Fibroblast of skin of left biceps (primary cell): ENCODE data around the gene TIGAR.
A peak's percentile ranks its signal among the peaks of the same experiment; 100 is the strongest.

Experiments
- DNase-seq, 2 experiments: peaks; one replicate each; pipeline ENCODE4 v3.0.0-alpha.2; 2013; ENCODE audit warnings: low read depth in 2 of 2

TIGAR gene

DNA sequence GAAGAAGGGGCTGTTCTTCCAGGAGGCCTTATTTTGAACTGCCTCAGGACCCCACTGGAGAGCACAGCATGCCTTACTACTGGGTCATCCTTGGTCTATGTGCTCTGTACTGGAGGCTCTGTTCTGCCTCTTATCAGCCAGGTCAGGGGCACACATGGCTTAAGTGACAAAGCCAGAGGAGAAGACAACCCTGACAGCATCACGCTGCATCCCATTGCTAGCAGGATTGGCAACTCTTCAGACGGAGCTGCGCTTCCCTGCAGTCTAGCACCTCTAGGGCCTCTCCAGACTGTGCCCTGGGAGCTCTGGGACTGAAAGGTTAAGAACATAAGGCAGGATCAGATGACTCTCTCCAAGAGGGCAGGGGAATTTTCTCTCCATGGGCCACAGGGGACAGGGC, 17.3 kb upstream of the TIGAR start:
- no peak for DNase-seq

DNA sequence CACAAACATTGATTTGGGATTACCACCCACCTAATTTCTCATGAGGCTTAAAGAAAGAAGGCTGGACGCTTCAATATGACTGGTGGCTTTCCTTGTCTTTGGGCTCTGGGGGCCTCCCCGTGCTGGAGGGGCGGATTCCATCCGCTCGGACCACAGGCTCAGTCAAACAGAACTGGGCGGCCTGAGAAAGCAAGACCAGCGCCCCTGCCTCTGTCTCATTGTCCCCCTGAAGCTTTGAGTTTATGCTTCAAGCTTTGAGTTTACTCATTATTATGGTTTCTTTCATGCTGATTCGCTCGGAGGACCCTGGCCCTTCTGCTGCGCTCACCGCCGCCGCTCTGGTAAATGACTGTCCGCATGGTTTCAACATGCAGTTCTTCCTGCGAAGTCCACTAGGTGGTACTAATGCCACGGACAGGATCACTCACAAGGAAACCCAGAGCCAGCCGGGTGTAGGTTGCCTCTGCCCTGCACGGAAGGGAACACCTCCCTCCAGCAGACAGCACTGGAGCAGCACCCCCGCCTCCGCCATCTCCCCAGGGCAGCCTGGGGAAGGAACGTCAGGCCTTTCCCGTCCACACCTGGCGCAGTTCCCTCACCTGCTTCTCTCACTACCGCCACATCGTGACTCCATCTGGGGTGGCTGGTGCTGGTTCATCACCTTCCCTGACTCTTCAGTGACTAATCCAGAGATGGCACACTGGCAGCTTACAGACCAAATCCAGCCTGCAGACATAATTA, 13.2 kb upstream of the TIGAR start:
- peak in 1 of 2 experiments; percentile 20 for DNase-seq

DNA sequence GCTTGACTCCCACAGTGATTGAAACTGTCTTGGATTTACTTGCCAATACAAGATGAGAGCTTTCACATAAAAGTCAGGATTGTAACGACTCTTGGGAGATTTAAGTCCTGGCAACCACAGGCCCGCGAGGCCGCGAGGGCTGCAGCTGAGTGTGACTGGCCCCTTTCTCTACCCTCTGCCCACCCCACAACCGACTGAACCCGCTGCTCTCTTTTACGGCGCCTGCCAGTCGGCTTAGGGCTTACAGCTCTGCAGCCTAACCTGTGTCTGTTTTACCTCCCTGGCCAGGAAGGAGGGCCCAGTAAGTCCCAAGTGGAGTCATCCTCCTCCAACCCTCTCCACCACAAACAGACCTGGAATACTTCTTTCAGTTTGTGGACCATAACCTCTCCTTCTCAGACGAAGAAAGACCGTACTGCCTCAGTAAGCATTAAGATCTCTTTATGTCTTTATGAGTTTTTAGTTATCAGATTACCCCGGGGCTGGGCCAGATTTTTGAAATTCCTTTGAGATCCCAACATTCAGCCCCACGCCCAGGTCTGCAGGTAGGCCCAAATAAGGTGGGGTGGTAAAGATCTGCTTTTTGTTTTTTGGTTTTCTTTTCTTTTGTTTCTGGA, 12.6 kb upstream of the TIGAR start:
- no peak for DNase-seq

- no peak for DNase-seq
Observed at GRCh38 chr12:4311776-4312175, 9.2 kb upstream of the TIGAR start.

GRCh38 chr12:4312251-4312650, 8.8 kb upstream of the TIGAR start:
- no peak for DNase-seq

DNA sequence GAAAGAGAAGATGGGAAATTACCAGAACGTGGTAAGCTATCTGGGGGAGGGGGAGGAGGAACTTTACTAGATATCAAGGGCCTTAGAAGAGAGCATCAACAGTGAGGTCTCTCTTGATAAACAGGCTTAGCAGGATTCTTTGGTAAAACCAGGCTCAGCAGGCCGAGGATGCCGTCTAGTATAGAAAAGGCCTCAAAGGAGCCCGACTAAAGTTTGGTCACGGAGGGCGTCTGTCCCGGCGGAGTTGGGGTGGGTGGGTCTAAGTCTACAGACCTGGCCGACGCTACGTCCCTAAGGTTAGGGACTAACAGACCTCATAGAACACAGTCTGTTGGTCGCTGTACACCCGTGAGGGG, 538 bp upstream of the TIGAR start:
- no peak for DNase-seq

DNA sequence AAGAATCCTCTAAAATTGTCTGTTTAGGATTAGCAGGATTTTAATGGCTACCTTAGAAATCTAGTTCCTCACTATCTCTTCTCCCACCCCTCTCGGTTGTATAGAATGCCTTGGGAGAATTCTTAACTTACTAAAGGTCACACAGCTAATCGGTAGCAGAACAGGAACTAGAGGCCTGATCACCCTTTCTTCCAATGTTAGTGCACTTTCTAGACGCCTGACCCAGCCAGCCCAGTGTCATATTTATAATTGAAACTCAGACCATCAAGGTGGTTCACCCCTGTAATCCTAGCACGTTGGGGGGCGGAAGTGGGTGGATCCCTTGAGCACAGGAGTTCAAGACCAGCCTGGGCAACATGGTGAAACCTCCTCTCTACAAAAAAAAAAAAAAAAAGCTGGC, 1.7 kb downstream of the TIGAR start:
- DNase-seq: no peak

- no peak for DNase-seq
Observed at GRCh38 chr12:4323396-4323795, 2.4 kb downstream of the TIGAR start.

- no peak for DNase-seq
Observed at GRCh38 chr12:4324366-4324765, 3.4 kb downstream of the TIGAR start.

DNA sequence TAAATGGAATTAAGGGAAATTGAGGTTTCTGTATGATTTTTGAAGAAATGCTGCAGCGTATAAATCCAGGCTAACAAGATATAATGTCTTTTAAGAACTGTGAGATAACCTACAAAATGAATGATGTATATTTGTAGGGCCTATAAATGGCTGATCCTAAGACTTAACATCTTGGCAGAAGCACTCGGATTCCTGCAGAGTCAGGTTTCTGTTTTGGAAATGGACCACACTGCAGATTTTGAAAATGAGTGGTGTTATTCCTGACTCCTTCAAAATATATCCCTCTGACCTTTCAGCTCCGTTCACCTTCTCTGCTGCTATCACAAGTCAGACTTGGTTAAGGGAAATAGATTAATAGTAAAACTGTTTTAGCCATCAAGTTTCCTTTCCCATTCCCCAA, 5.0 kb downstream of the TIGAR start:
- DNase-seq: no peak

GRCh38 chr12:4327293-4327692, 6.3 kb downstream of the TIGAR start:
- no peak for DNase-seq

GRCh38 chr12:4330203-4330602, 9.2 kb downstream of the TIGAR start:
- DNase-seq: no peak

GRCh38 chr12:4331221-4331620, 10.2 kb downstream of the TIGAR start:
- no peak for DNase-seq

DNA sequence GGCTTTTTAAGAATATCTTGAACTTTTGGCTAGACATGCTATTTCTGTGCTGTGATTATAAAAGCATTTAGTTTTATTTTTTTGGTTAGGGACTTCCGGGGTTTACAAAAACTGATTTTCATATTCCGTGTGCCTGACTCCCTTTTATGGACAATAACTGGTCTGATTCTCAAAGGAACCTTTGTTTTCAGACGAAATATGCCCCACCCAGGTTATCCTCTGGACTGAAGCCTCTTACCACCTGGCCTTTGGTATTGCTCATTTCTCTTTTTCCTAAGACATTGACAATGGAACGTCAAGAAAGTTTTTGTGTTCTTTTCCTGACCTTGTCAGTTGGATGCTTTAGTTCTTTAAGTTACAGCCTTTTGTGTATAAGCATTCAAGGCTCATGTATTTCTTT, 10.8 kb downstream of the TIGAR start:
- DNase-seq: no peak

DNA sequence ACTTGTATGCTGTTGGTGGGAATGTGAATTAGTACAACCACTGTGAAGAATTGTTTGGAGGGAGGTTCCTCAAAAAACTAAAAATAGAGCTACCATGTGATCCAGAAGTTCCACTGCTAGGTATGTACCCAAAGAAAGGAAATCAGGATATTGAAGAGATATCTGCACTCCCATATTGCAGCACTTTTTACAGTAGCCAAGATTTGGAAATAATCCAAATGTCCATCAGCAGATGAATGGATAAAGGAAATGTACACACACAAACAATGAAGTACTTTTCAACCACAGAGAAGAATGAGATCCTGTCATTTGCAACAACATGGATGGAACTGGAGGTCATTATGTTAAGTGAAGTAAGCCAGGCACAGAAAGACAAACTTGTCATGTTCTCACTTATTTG, 25.9 kb downstream of the TIGAR start:
- no peak for DNase-seq

DNA sequence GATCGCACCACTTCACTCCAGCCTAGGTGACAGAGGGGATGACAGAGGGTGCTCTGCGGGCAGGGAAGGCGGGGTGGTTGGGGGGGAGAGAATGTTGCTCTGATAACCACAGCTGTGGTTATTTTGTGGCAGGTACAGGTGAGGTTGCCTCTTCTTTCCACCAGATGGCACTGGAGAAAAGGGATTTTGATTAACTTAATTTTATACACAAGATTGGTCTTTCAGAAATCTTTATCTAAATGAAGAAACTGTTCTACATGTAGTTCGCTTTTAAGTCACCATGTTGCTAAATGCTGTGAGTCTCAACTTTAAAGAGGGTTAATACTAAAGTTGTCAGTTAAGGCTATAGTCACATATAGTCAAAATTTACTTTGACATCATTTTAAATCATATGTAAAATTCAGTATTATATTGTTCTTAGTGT, 32.8 kb downstream of the TIGAR start:
- no peak for DNase-seq

DNA sequence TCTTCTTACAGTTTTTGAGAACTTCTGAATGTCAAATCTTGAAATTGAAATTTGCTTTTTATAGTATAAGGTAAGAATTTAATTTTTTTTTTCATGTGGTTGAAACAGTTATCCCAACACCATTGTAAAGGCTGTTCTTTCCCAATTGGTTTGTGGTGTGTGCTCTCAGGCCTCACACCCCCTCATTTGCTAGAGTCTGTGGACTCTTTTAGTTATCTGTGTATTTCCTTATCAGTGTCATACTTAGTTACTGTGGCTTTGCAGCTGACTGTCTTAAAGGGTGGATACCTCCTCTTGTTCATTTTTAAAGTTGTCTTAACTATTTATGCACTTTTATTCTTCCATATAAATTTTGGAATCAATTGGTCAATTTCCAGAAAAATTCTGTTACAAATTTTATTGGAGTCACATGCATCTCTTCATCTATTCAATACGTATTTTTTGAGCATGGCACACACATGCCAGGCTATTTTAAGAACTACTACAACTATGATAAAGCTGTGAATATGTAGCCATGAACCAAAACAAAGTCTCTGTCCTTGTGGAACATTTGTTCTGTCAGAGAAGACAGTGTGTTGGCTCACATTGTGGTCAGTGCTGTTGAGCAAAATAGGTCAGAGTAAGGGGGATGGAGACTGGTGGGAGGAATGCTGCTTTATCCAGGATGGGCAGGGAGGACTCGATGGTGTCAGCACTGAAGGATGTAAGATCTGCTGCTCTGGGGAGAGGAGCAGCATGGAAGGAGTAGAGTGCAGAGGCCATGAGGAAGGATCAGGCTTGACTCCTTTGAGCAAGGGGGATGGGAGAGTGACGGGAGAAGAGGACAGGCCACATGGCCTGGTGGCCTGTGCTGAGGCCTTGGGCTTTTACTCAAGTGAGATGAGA, 34.4 kb downstream of the TIGAR start:
- DNase-seq: no peak

- DNase-seq: no peak
Observed at GRCh38 chr12:4356041-4356327, 35.0 kb downstream of the TIGAR start.

- DNase-seq: no peak
Observed at GRCh38 chr12:4366090-4366489, 45.1 kb downstream of the TIGAR start.

DNA sequence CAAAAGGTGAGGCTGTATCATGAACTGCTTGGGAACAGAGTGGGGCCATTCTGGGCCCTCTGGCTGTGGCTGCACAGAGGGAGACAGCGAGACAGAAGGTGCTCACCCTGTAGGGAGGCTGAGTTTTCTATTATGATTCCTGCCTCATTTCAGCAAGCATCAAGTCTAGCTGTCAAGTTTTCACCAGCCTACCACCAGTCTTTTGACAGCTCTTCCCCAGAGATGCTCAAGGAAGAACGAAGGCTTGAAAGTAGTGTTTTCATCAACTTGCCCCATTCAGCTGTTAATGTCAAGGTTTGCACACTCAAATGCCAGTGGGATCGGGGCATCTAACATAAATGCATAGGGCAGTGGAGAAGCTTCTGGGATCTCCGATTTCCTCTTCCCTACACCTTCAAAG, 48.5 kb downstream of the TIGAR start:
- DNase-seq: no peak

- no peak for DNase-seq
Observed at GRCh38 chr12:4370265-4370664, 49.3 kb downstream of the TIGAR start.

GRCh38 chr12:4372653-4373052, 51.6 kb downstream of the TIGAR start:
- no peak for DNase-seq

DNA sequence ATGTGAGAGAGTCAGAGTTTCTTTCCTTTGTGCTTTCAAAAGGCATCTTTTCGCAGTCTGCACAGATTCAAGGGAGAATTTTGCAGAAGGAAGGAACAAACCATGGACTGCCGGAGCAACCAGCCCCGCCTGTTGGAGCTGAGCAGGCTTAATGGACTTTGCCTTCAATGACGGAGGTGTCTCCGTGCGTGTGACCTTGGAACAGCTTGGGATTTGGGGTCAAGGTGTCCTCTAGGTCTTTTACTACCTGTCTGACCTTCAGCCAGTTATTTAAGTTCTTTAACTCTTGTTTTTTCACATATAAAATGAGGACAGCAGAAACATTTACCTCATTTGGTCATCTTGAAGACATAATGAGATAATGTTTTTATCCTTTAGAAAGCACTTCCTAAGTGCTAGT, 54.4 kb downstream of the TIGAR start:
- no peak for DNase-seq
